Activated CD8-positive, alpha-beta T cell treated with anti-CD3 and anti-CD28 coated beads for 36 hours (primary cell): ENCODE measurements around the gene MYO15B. TPM values are rescaled to one million over a fixed set of nuclear protein-coding genes. Genes with fewer than 3 reads are reported as not detected.
A peak's percentile ranks its signal among the peaks of the same experiment; 100 is the strongest.

ENCODE experiments used
- ATAC-seq: fragments of 200-7000 bp; cut with Tn5 transposase; one replicate; pipeline ENCODE4 v1.10.0; 2021; ENCODE audit warnings: mild to moderate bottlenecking, moderate library complexity
- CTCF ChIA-PET: fragments of 350-600 bp; sonication (Branson Sonifier 250); formaldehyde crosslinking; loops from one replicate; lab custom pipeline; 2021; ENCODE audit warnings: antibody characterized with exemption; lab: Charles Lee
- POLR2A ChIA-PET: fragments of 350-600 bp; sonication (Branson Sonifier 250); formaldehyde crosslinking; loops from one replicate; lab custom pipeline; 2021; ENCODE audit warnings: antibody characterized with exemption; lab: Charles Lee
- DNase-seq: peaks from one replicate; pipeline ENCODE4 v3.0.0-alpha.2; 2020
- H3K27ac Mint-ChIP-seq: one replicate; pipeline ENCODE4 v1.8.0; 2021; ENCODE audit warnings: mild to moderate bottlenecking, mixed read lengths
- H3K27me3 Mint-ChIP-seq: one replicate; pipeline ENCODE4 v1.8.0; 2021; ENCODE audit warnings: mixed read lengths
- H3K36me3 Mint-ChIP-seq: one replicate; pipeline ENCODE4 v1.8.0; 2021; ENCODE audit warnings: low read depth, mixed read lengths
- H3K4me1 Mint-ChIP-seq: one replicate; pipeline ENCODE4 v1.8.0; 2021; ENCODE audit warnings: low read depth, mixed read lengths
- H3K4me3 Mint-ChIP-seq: one replicate; pipeline ENCODE4 v1.8.0; 2021; ENCODE audit warnings: mild to moderate bottlenecking, moderate library complexity, mixed read lengths
- H3K9me3 Mint-ChIP-seq: one replicate; pipeline ENCODE4 v1.8.0; 2021; ENCODE audit warnings: mixed read lengths
- CTCF ChIP-seq: fragments of 200-600 bp; IDR thresholded peaks from one replicate; pipeline ENCODE4 v1.8.0; 2022; ENCODE audit warnings: antibody characterized with exemption, mild to moderate bottlenecking
- intact Hi-C: fragments of 100-400 bp; cut with micrococcal nuclease; formaldehyde crosslinking; loops from one replicate; pipeline ENCODE4 v1.10.0; 2022
- total RNA-seq, 2 experiments: library from RNA; stranded (reverse); gene quantifications; one replicate each; pipeline ENCODE4 v1.2.3, GENCODE V29; 2021

The MYO15B gene
- total RNA-seq, 2 experiments from 2014 or later, result 24.9 to 28.7 TPM

DNA sequence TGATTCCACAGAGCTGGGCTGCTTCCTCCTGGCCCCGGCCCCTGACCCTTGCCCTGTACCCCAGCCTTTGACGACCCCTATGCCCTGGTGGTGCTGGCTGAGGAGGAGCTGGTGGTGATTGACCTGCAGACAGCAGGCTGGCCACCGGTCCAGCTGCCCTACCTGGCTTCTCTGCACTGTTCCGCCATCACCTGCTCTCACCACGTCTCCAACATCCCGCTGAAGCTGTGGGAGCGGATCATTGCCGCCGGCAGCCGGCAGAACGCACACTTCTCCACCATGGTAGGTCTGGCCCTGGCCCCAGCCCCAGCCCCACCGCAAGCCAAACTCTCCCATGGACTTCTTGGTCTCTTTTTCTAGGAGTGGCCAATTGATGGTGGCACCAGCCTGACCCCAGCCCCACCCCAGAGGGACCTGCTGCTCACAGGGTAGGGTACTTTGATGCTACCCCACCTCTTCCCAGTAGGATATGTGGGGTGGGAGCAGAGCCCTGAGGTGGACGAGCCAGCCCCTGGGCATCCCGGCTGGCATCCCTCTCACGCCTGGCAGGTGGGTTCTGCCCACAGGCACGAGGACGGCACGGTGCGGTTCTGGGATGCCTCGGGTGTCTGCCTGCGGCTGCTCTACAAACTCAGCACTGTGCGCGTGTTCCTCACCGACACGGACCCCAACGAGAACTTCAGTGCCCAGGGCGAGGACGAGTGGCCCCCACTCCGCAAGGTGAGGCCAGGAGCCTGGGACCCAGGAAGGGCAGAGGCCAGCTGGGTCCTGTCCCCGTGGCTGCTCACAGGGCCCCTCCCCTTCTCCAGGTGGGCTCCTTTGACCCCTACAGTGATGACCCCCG, 19.0 kb upstream of the MYO15B start:
- H3K36me3 Mint-ChIP-seq, result no peaks in the 10 kb centered on the region
- no peak for ATAC-seq
- H3K27me3 Mint-ChIP-seq, result no peaks in the 10 kb centered on the region
- H3K27ac Mint-ChIP-seq, result no peak overlapping the region
- DNase-seq, result no peak
- ChIA-PET CTCF (interaction anchor here (1.0 to 2.4 kb wide), 2 partner anchors 33 to 64 kb away, joined by 3 to 10 read pairs; partner anchors contain the start of gene SMIM5), POLR2A (interaction anchor here (1.1 kb wide), 1 partner anchor 13 kb away, joined by 3 read pairs; no protein-coding TSS in a partner anchor)
- H3K4me3 Mint-ChIP-seq, result no peak overlapping the region
- no peaks in the 10 kb centered on the region for H3K4me1 Mint-ChIP-seq
- intact Hi-C loops, result no loop called here
- TF ChIP-seq CTCF, result no peak
- no peaks in the 10 kb centered on the region for H3K9me3 Mint-ChIP-seq

DNA sequence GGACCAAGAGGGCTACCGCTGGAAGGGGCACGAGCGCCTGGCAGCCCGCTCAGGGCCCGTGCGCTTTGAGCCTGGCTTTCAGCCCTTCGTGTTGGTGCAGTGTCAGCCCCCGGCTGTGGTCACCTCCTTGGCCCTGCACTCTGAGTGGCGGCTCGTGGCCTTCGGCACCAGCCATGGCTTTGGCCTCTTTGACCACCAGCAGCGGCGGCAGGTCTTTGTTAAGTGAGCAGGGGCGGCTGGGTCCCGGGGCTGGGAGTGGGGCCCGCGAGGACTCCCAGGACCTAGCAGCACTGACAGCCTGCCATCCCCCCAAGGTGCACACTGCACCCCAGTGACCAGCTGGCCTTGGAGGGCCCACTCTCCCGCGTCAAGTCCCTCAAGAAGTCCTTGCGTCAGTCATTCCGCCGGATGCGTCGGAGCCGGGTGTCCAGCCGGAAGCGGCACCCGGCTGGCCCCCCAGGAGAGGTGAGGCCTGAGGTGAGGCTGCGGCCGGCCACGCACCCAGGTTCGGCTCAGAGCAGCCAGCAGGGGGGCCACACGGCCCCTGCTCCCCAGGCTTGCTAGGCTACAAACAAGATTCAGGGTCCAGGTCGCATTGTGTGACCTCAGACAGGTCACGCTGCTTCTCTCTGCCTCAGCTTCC, 17.4 kb upstream of the MYO15B start:
- no peaks in the 10 kb centered on the region for H3K27me3 Mint-ChIP-seq
- intact Hi-C loops, result no loop called here
- no peaks in the 10 kb centered on the region for H3K4me1 Mint-ChIP-seq
- DNase-seq (no peak), ATAC-seq (no peak)
- ChIA-PET POLR2A (interaction anchor here (1.1 to 1.3 kb wide), 2 partner anchors 12 to 35 kb away, joined by 3 to 4 read pairs; no protein-coding TSS in a partner anchor), CTCF (no interaction called here)
- H3K27ac Mint-ChIP-seq, result no peak overlapping the region
- no peaks in the 10 kb centered on the region for H3K9me3 Mint-ChIP-seq
- no peak overlapping the region for H3K4me3 Mint-ChIP-seq
- no peak for TF ChIP-seq CTCF
- H3K36me3 Mint-ChIP-seq, result no peaks in the 10 kb centered on the region

DNA sequence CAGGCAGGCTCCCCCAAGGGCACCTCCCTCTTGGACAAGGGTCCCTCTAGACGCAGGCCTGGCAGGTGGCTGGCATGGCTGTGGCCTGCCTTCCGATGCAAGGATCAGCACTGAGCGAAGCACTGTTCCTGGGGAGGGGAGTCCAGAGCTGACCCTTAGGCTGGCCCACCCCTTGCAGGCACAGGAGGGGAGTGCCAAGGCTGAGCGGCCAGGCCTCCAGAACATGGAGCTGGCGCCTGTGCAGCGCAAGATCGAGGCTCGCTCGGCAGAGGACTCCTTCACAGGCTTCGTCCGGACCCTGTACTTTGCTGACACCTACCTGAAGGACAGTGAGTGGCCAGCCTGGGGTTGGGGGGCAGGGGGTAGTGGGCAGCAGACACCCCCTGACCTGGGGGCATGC, 16.8 kb upstream of the MYO15B start:
- no peak for TF ChIP-seq CTCF
- no peak for ATAC-seq
- DNase-seq, result no peak
- H3K9me3 Mint-ChIP-seq, result no peaks in the 10 kb centered on the region
- H3K4me3 Mint-ChIP-seq, result no peak overlapping the region
- no peaks in the 10 kb centered on the region for H3K27me3 Mint-ChIP-seq
- ChIA-PET CTCF (interaction anchor here (0.9 to 1.0 kb wide), 3 partner anchors 10 to 183 kb away, joined by 3 to 4 read pairs (median 3); no protein-coding TSS in a partner anchor), POLR2A (interaction anchor here (0.7 to 1.3 kb wide), 2 partner anchors 17 to 36 kb away, joined by 3 to 4 read pairs; no protein-coding TSS in a partner anchor)
- H3K4me1 Mint-ChIP-seq, result no peaks in the 10 kb centered on the region
- H3K36me3 Mint-ChIP-seq, result no peaks in the 10 kb centered on the region
- intact Hi-C loops, result no loop called here
- no peak overlapping the region for H3K27ac Mint-ChIP-seq

DNA sequence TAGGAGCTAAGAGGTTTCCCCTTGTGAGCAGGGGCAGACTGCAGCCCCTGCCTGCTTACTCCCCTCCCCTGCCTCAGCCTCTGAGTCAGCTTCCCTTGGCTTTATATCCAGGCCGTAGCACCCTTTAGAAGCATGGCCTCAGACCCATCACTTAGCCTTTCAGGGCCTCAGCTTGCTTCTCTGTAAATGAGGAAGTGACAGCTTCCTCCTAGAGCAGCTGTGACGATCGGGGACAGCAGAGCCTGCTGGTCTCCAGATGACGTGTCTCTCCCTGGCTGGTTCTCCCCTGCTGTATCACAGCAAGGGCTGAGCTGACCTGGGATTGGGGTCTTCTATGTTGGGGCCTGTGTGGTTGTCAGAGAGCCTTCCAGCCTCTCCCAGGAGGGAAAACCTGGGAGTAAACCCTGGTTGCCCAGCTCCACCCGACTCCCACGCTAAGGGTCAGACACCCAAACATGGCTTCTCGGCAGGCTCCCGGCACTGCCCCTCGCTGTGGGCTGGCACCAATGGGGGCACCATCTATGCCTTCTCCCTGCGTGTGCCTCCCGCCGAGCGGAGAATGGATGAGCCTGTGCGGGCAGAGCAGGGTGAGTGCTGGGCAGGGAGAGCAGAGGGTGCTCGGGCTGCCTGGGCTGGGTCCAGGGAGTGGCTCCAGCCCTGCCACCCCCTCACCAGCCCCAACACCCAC, 16.3 kb upstream of the MYO15B start:
- peak; percentile 90 for ATAC-seq
- Mint-ChIP-seq H3K4me1 (no peaks in the 10 kb centered on the region), H3K27ac (peak overlapping the region; percentile 15), H3K9me3 (no peaks in the 10 kb centered on the region), H3K4me3 (no peak overlapping the region), H3K36me3 (no peaks in the 10 kb centered on the region), H3K27me3 (no peaks in the 10 kb centered on the region)
- POLR2A ChIA-PET, result interaction anchor here (0.7 to 1.3 kb wide), 2 partner anchors 18 to 36 kb away, joined by 3 to 4 read pairs; no protein-coding TSS in a partner anchor
- CTCF ChIA-PET, result interaction anchor here (0.9 to 1.0 kb wide), 3 partner anchors 10 to 182 kb away, joined by 3 to 4 read pairs (median 3); no protein-coding TSS in a partner anchor
- intact Hi-C loops, result no loop called here
- DNase-seq, result peak; percentile 48
- TF ChIP-seq CTCF, result no peak
